ENCODE data around the gene CPVL. TPM values are rescaled to one million over a fixed set of nuclear protein-coding genes. Genes with fewer than 3 reads are reported as not detected.

Gene CPVL
- total RNA-seq, 1 donor from 2014 or later: 30.2 TPM

DNA sequence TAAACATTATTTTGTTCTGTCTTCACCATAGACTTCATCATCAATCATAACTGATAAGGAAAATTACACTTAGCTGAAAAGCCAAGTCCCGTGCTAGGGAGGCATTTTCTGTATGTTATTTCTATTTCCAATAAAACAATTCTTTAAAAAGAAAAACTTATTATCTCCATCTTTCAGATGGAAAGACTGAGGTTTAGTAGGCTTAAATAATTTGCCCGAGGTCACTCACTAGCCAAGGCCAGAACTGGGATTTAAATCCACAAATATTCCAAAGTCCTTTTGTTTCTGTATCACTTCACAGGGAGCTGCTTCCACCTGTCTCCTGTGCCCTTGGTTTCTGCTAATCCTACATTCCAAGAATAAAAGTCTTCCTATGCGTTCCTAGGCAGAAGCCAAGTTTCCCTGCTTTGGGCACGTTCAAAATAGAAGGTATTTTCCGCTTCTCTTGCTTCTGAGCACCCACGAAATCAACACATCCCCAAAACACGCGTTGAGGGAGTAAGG lies 732 bp downstream of the CPVL start:
- no peak for DNase-seq (ENCODE audit: extremely low spot score, unreplicated experiment)
- TF ChIP-seq, protein P1, sequence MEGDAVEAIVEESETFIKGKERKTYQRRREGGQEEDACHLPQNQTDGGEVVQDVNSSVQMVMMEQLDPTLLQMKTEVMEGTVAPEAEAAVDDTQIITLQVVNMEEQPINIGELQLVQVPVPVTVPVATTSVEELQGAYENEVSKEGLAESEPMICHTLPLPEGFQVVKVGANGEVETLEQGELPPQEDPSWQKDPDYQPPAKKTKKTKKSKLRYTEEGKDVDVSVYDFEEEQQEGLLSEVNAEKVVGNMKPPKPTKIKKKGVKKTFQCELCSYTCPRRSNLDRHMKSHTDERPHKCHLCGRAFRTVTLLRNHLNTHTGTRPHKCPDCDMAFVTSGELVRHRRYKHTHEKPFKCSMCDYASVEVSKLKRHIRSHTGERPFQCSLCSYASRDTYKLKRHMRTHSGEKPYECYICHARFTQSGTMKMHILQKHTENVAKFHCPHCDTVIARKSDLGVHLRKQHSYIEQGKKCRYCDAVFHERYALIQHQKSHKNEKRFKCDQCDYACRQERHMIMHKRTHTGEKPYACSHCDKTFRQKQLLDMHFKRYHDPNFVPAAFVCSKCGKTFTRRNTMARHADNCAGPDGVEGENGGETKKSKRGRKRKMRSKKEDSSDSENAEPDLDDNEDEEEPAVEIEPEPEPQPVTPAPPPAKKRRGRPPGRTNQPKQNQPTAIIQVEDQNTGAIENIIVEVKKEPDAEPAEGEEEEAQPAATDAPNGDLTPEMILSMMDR (conservative IDR thresholded peaks at IDR 0.05): no peak
- Mint-ChIP-seq H3K27ac (peak overlapping the region; percentile 57), H3K9me3 (no peaks in the 10 kb centered on the region), H3K27me3 (peaks cover 40% of the 10 kb centered on the region), H3K36me3 (no peaks in the 10 kb centered on the region), H3K4me3 (peak overlapping the region; percentile 97), H3K4me1 (ENCODE audit: unreplicated experiment) (peaks cover 14% of the 10 kb centered on the region)

DNA sequence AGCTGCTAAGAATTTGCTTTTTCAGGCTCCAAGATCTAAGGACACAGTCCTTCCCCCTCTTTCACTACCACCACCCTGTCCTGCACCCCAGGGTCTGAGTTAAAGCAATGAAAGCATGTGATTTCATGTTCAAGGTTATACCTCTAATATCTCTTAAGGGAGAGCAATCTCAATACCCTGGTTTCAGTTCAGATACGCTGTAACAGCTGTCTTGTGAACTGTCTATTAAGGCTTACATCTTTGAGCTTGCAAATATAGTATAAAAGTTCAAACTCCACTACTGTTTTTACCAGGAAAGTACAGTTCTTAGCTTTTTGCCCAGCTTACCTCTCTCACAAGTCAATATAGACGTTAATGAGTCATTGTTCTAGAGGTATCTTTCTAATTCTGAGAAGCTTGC lies 2.6 kb downstream of the CPVL start:
- TF ChIP-seq, protein P1 (conservative IDR thresholded peaks at IDR 0.05): no peak
- Mint-ChIP-seq H3K4me3 (peak overlapping the region; percentile 57), H3K27ac (no peak overlapping the region), H3K36me3 (no peaks in the 10 kb centered on the region), H3K27me3 (peaks cover 35% of the 10 kb centered on the region), H3K4me1 (ENCODE audit: unreplicated experiment) (peaks cover 14% of the 10 kb centered on the region), H3K9me3 (no peaks in the 10 kb centered on the region)
- DNase-seq (ENCODE audit: extremely low spot score, unreplicated experiment): no peak

DNA sequence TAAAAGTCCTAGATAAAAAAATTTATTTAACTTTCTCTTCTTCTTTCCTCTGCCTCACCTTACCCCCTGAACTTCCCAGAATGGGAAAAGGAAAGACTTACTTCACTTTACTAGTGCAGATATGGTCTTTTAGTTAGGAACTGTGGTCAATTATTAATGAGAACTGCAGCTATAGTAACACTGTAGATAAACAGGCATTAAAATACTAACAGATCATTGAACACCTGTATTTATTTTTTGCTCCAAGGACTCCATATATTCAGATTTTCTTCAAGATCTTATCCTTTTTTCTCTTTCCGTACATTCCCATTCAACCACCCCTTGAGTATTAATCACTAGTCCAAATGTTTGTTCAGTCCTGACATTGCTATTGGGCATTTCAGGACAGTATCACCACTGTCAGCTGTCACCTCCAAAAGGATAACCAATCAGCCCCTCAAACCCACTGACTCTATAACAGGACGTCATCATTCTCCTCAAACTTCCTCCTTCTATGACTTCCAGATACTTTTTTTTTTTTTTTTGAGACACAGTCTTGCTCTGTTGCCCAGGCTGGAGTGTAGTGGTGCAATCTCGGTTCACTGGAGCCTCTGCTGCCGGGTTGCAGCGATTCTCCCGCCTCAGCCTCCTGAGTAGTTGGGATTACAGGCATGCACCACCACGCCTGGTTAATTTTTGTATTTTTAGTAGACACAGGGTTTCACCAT lies 4.2 kb downstream of the CPVL start:
- Mint-ChIP-seq H3K27ac (no peak overlapping the region), H3K4me3 (no peak overlapping the region), H3K9me3 (no peaks in the 10 kb centered on the region), H3K4me1 (ENCODE audit: unreplicated experiment) (peaks cover 14% of the 10 kb centered on the region), H3K36me3 (no peaks in the 10 kb centered on the region), H3K27me3 (peaks cover 35% of the 10 kb centered on the region)
- TF ChIP-seq, protein P1 (conservative IDR thresholded peaks at IDR 0.05): no peak
- no peak for DNase-seq (ENCODE audit: extremely low spot score, unreplicated experiment)

DNA sequence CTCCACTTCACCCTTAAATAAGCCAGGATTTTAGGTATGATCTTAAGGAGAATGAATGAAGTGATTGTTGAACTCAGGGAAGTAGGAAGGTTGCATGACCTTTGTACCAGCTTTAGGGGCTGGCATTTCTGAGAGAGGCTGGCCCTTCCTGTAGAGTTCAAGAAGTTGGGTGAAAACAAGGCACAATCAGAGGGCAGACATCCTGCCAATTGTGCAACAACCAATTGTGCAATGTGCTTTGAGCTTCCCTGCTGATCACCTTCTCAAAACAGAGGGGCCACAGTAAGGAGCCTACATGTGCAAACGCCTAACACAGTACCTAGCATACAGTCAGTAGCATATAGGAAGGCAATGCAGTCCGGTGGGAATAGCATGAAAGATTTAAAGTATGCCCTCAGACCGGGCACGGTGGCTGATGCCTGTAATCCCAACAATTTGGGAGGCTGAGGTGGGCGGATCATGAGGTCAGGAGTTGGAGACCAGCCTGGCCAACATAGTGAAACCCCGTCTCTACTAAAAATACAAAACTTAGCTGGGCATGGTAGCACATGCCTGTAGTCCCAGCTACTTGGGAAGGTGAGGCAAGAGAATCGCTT lies 5.4 kb downstream of the CPVL start:
- Mint-ChIP-seq H3K36me3 (no peaks in the 10 kb centered on the region), H3K4me3 (no peak overlapping the region), H3K27me3 (peaks cover 23% of the 10 kb centered on the region), H3K4me1 (ENCODE audit: unreplicated experiment) (peaks cover 4% of the 10 kb centered on the region), H3K9me3 (peaks cover 4% of the 10 kb centered on the region), H3K27ac (no peak overlapping the region)
- TF ChIP-seq, protein P1 (conservative IDR thresholded peaks at IDR 0.05): no peak
- no peak for DNase-seq (ENCODE audit: extremely low spot score, unreplicated experiment)

DNA sequence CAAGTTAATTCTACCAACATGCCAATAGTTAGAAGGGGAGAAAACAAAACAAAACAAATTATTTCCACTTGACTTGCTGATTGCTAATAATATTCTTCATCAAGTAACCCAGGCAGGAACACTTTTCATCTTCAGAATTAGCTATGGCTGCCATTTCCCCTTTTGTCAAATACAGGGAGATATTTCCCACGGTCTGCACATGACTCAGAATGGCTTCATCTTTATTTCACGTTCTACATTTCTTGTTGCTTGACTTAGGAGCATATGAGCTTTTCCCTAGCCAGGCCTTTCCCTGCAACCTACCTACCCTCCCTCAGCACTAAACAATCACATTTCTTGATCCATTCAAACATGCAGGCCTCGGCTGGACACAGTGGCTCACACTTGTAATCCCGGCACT lies 6.5 kb downstream of the CPVL start:
- Mint-ChIP-seq H3K4me1 (ENCODE audit: unreplicated experiment) (no peaks in the 10 kb centered on the region), H3K27ac (no peak overlapping the region), H3K36me3 (no peaks in the 10 kb centered on the region), H3K27me3 (peaks cover 13% of the 10 kb centered on the region), H3K9me3 (peaks cover 5% of the 10 kb centered on the region), H3K4me3 (no peak overlapping the region)
- DNase-seq (ENCODE audit: extremely low spot score, unreplicated experiment): no peak
- TF ChIP-seq, protein P1 (conservative IDR thresholded peaks at IDR 0.05): no peak
